PC-9 (cell line): Measurements from ENCODE around the gene ZNF75A. TPM values are rescaled to one million over a fixed set of nuclear protein-coding genes. Genes with fewer than 3 reads are reported as not detected.

Experiments used
- BruUV-seq: library from RNA; stranded (reverse); fragments of 400-500 nt; replicated peaks from 2 replicates; lab custom pipeline; 2021; lab: Mats Ljungman, UMichigan
- CTCF ChIA-PET: fragments of 300-600 bp; sonication (Branson Sonifier 250); formaldehyde crosslinking; loops from one replicate; lab custom pipeline; 2022; ENCODE audit warnings: antibody characterized with exemption; lab: Charles Lee
- POLR2A ChIA-PET: fragments of 300-600 bp; sonication (Branson Sonifier 250); formaldehyde crosslinking; loops from one replicate; lab custom pipeline; 2022; ENCODE audit warnings: antibody characterized with exemption; ENCODE audit not compliant: unreplicated experiment; lab: Charles Lee
- DNase-seq, 2 experiments: peaks; one replicate each; pipeline versions ENCODE4 v3.0.0 to v3.0.0-alpha.2; 2015 to 2022; ENCODE audit warnings: mixed read lengths in 1 of 2
- H2AFZ ChIP-seq: fragments of 200-600 bp; sonication (generic); 2 replicates; pipeline ENCODE4 v1.8.1; 2017; ENCODE audit warnings: antibody characterized with exemption
- H3F3A ChIP-seq: fragments of 200-600 bp; sonication (generic); 2 replicates; pipeline ENCODE4 v1.8.1; 2017; ENCODE audit warnings: antibody characterized with exemption, mild to moderate bottlenecking, low read depth; ENCODE audit not compliant: insufficient read depth
- H3K27ac ChIP-seq: fragments of 200-600 bp; sonication (generic); 2 replicates; pipeline ENCODE4 v1.6.1; 2016; ENCODE audit warnings: mixed run types
- H3K27me3 ChIP-seq: fragments of 200-600 bp; sonication (generic); 2 replicates; pipeline ENCODE4 v1.6.1; 2016; ENCODE audit warnings: low read depth, mixed run types; ENCODE audit not compliant: insufficient read depth
- H3K36me3 ChIP-seq: fragments of 200-600 bp; sonication (generic); 2 replicates; pipeline ENCODE4 v1.6.1; 2016; ENCODE audit warnings: low read depth, mixed run types
- H3K4me1 ChIP-seq: fragments of 200-600 bp; sonication (generic); replicated peaks from 2 replicates; pipeline ENCODE4 v1.6.1; 2016; ENCODE audit warnings: mixed run types; ENCODE audit not compliant: insufficient read depth
- H3K4me2 ChIP-seq: fragments of 200-600 bp; sonication (generic); 2 replicates; pipeline ENCODE4 v1.6.1; 2017; ENCODE audit warnings: mixed run types
- H3K4me3 ChIP-seq: fragments of 200-600 bp; sonication (generic); 2 replicates; pipeline ENCODE4 v1.6.1; 2016; ENCODE audit warnings: mixed run types
- H3K79me2 ChIP-seq: fragments of 200-600 bp; sonication (generic); 2 replicates; pipeline ENCODE4 v1.6.1; 2017; ENCODE audit warnings: low read depth, mixed run types
- H3K9me2 ChIP-seq: fragments of 200-600 bp; sonication (generic); 2 replicates; pipeline ENCODE4 v1.8.1; 2017; ENCODE audit warnings: mild to moderate bottlenecking; ENCODE audit not compliant: insufficient read depth
- H3K9me3 ChIP-seq: fragments of 200-600 bp; sonication (generic); 2 replicates; pipeline ENCODE4 v1.8.1; 2016; ENCODE audit warnings: low read depth; ENCODE audit not compliant: insufficient read depth
- H4K20me1 ChIP-seq: fragments of 200-600 bp; sonication (generic); 2 replicates; pipeline ENCODE4 v1.8.1; 2017; ENCODE audit not compliant: insufficient read depth
- CTCF ChIP-seq: fragments of 200-600 bp; sonication (generic); conservative IDR thresholded peaks from 2 replicates; pipeline ENCODE4 v1.6.1; 2017; ENCODE audit warnings: mixed run types, antibody characterized with exemption, mild to moderate bottlenecking, moderate library complexity
- EZH2 ChIP-seq: fragments of 200-600 bp; sonication (generic); IDR thresholded peaks from 2 replicates; pipeline ENCODE4 v1.8.0; 2017; ENCODE audit warnings: antibody characterized with exemption, low read depth
- intact Hi-C: fragments of 100-400 bp; cut with micrococcal nuclease; formaldehyde crosslinking; loops from one replicate; pipeline ENCODE4 v1.10.0; 2022; ENCODE audit not compliant: unreplicated experiment
- total RNA-seq: library from RNA; stranded (reverse); gene quantifications from 2 replicates; pipeline ENCODE4 v1.2.3, GENCODE V29; 2021

The ZNF75A gene
- total RNA-seq, 1 experiment from 2014 or later, result 35.2 TPM

GRCh38 chr16:3292604-3293003 is 12.7 kb upstream of the ZNF75A start:
- Histone ChIP-seq H2AFZ (no peak overlapping the region), H3K9me3 (peaks cover 75% of the 10 kb centered on the region), H3K79me2 (peaks cover 34% of the 10 kb centered on the region), H3K4me2 (no peak overlapping the region), H4K20me1 (no peaks in the 10 kb centered on the region), H3K27ac (no peak overlapping the region), H3F3A (0 out of 2 replicates have a peak, but pooled peaks cover 11% of the 10 kb centered on the region), H3K27me3 (no peaks in the 10 kb centered on the region), H3K4me3 (no peak overlapping the region), H3K4me1 (no peaks in the 10 kb centered on the region), H3K36me3 (peaks cover 68% of the 10 kb centered on the region), H3K9me2 (no peaks in the 10 kb centered on the region)
- BruUV-seq, result no TSS peak
- DNase-seq, result no peak
- TF ChIP-seq CTCF (no peak), EZH2 (no peak)
- POLR2A ChIA-PET, result no interaction called here
- intact Hi-C loops, result no loop called here
- CTCF ChIA-PET, result no interaction called here

- DNase-seq, result no peak
- H3K9me3 ChIP-seq, result peaks cover 63% of the 10 kb centered on the region
- no peaks in the 10 kb centered on the region for H3K27me3 ChIP-seq
- H3K79me2 ChIP-seq, result peaks cover 9% of the 10 kb centered on the region; the same call in 1 of the 2 replicates
- ChIA-PET POLR2A (no interaction called here), CTCF (no interaction called here)
- H3K36me3 ChIP-seq, result peaks cover 62% of the 10 kb centered on the region
- no peak overlapping the region for H3K4me3 ChIP-seq
- intact Hi-C loops, result no loop called here
- no peak for TF ChIP-seq EZH2
- TF ChIP-seq CTCF, result no peak
- no TSS peak for BruUV-seq
- no peaks in the 10 kb centered on the region for H4K20me1 ChIP-seq
- no peaks in the 10 kb centered on the region for H3K4me1 ChIP-seq
- no peak overlapping the region for H2AFZ ChIP-seq
- no peak overlapping the region for H3K27ac ChIP-seq
- H3F3A ChIP-seq, result 0 out of 2 replicates have a peak, but pooled peaks cover 11% of the 10 kb centered on the region
- H3K4me2 ChIP-seq, result no peak overlapping the region
- H3K9me2 ChIP-seq, result no peaks in the 10 kb centered on the region
Measured at GRCh38 chr16:3295209-3295608, 10.1 kb upstream of the ZNF75A start.

- Histone ChIP-seq H4K20me1 (no peaks in the 10 kb centered on the region), H3K4me3 (no peak overlapping the region), H3K79me2 (peaks cover 3% of the 10 kb centered on the region; the same call in 1 of the 2 replicates), H3F3A (0 out of 2 replicates have a peak, but pooled peaks cover 11% of the 10 kb centered on the region), H3K4me1 (no peaks in the 10 kb centered on the region), H2AFZ (no peak overlapping the region), H3K36me3 (peaks cover 60% of the 10 kb centered on the region), H3K27ac (no peak overlapping the region), H3K9me2 (no peaks in the 10 kb centered on the region), H3K9me3 (peaks cover 62% of the 10 kb centered on the region), H3K4me2 (no peak overlapping the region), H3K27me3 (no peaks in the 10 kb centered on the region)
- no peak for TF ChIP-seq EZH2
- no peak for TF ChIP-seq CTCF
- intact Hi-C loops, result no loop called here
- no TSS peak for BruUV-seq
- ChIA-PET CTCF (no interaction called here), POLR2A (no interaction called here)
- no peak for DNase-seq
Measured at GRCh38 chr16:3295783-3296182, 9.5 kb upstream of the ZNF75A start.
